Neuron (in vitro differentiated cells): Measurements from ENCODE around the gene PCSK1N.

Experiments used
- H2AFZ ChIP-seq: one replicate; pipeline ENCODE4 v1.6.1; 2013; ENCODE audit warnings: low read depth, mild to moderate bottlenecking, inconsistent platforms, low read length, moderate library complexity
- H3K27me3 ChIP-seq: one replicate; pipeline ENCODE4 v1.6.1; 2013; ENCODE audit warnings: low read length; ENCODE audit not compliant: insufficient read depth
- H3K36me3 ChIP-seq: one replicate; pipeline ENCODE4 v1.6.1; 2013; ENCODE audit warnings: low read length; ENCODE audit not compliant: insufficient read depth
- H3K4me1 ChIP-seq: one replicate; pipeline ENCODE4 v1.6.1; 2013; ENCODE audit warnings: low read length; ENCODE audit not compliant: insufficient read depth
- H3K4me3 ChIP-seq: 2 replicates; pipeline ENCODE4 v1.5.1; 2013; ENCODE audit warnings: mild to moderate bottlenecking, low read length, moderate library complexity
- H3K9me3 ChIP-seq: one replicate; pipeline ENCODE4 v1.6.1; 2013; ENCODE audit warnings: low read length

Gene PCSK1N

GRCh38 chrX:48815266-48815665 is 20.1 kb downstream of the PCSK1N start:
- H3K36me3 ChIP-seq, result peaks cover 27% of the 10 kb centered on the region
- H3K4me1 ChIP-seq, result no peaks in the 10 kb centered on the region
- no peaks in the 10 kb centered on the region for H3K27me3 ChIP-seq
- H2AFZ ChIP-seq, result no peak overlapping the region
- no peak overlapping the region for H3K4me3 ChIP-seq
- H3K9me3 ChIP-seq, result no peaks in the 10 kb centered on the region

GRCh38 chrX:48814722-48815121 is 20.7 kb downstream of the PCSK1N start:
- no peak overlapping the region for H3K4me3 ChIP-seq
- no peak overlapping the region for H2AFZ ChIP-seq
- H3K36me3 ChIP-seq, result peaks cover 22% of the 10 kb centered on the region
- H3K27me3 ChIP-seq, result no peaks in the 10 kb centered on the region
- H3K9me3 ChIP-seq, result no peaks in the 10 kb centered on the region
- no peaks in the 10 kb centered on the region for H3K4me1 ChIP-seq

GRCh38 chrX:48813644-48814043 is 21.8 kb downstream of the PCSK1N start:
- no peak overlapping the region for H3K4me3 ChIP-seq
- H3K9me3 ChIP-seq, result no peaks in the 10 kb centered on the region
- H3K27me3 ChIP-seq, result no peaks in the 10 kb centered on the region
- no peak overlapping the region for H2AFZ ChIP-seq
- H3K36me3 ChIP-seq, result peaks cover 22% of the 10 kb centered on the region
- no peaks in the 10 kb centered on the region for H3K4me1 ChIP-seq

- Histone ChIP-seq H3K36me3 (peaks cover 9% of the 10 kb centered on the region), H3K27me3 (no peaks in the 10 kb centered on the region), H3K4me1 (peaks cover 9% of the 10 kb centered on the region), H3K9me3 (no peaks in the 10 kb centered on the region), H2AFZ (no peak overlapping the region), H3K4me3 (no peak overlapping the region)
Observed at GRCh38 chrX:48806081-48806480, 29.3 kb downstream of the PCSK1N start.

- Histone ChIP-seq H2AFZ (peak overlapping the region; percentile 27), H3K4me1 (peaks cover 12% of the 10 kb centered on the region), H3K4me3 (peak overlapping the region; percentile 65), H3K9me3 (no peaks in the 10 kb centered on the region), H3K27me3 (no peaks in the 10 kb centered on the region), H3K36me3 (peaks cover 9% of the 10 kb centered on the region)
Observed at GRCh38 chrX:48802905-48803200, 32.6 kb downstream of the PCSK1N start.

- Histone ChIP-seq H3K4me3 (peak overlapping the region; percentile 65), H3K36me3 (peaks cover 9% of the 10 kb centered on the region), H2AFZ (peak overlapping the region; percentile 27), H3K27me3 (no peaks in the 10 kb centered on the region), H3K4me1 (peaks cover 12% of the 10 kb centered on the region), H3K9me3 (no peaks in the 10 kb centered on the region)
Observed at GRCh38 chrX:48802089-48802904, 33.1 kb downstream of the PCSK1N start.

GRCh38 chrX:48801280-48802088 is 33.9 kb downstream of the PCSK1N start, which contains the start of gene HDAC6:
TSS of gene HDAC6 (plus strand) at chrX:48802067. CDS start at chrX:48802693, 626 bp downstream.
- Histone ChIP-seq H3K27me3 (no peaks in the 10 kb centered on the region), H3K4me3 (peak within 1 kb of the TSS; percentile 68), H3K36me3 (peaks cover 9% of the 10 kb centered on the region), H2AFZ (peak within 1 kb of the TSS; percentile 63), H3K9me3 (no peaks in the 10 kb centered on the region), H3K4me1 (peaks cover 12% of the 10 kb centered on the region)

GRCh38 chrX:48800574-48801279 is 34.7 kb downstream of the PCSK1N start:
- Histone ChIP-seq H3K9me3 (no peaks in the 10 kb centered on the region), H2AFZ (peak overlapping the region; percentile 63), H3K27me3 (no peaks in the 10 kb centered on the region), H3K4me3 (peak overlapping the region; percentile 68), H3K4me1 (peaks cover 12% of the 10 kb centered on the region), H3K36me3 (peaks cover 9% of the 10 kb centered on the region)

GRCh38 chrX:48798318-48798717 is 37.1 kb downstream of the PCSK1N start:
- Histone ChIP-seq H3K4me1 (peaks cover 12% of the 10 kb centered on the region), H3K27me3 (no peaks in the 10 kb centered on the region), H3K9me3 (no peaks in the 10 kb centered on the region), H3K36me3 (peaks cover 3% of the 10 kb centered on the region), H2AFZ (no peak overlapping the region), H3K4me3 (no peak overlapping the region)

GRCh38 chrX:48794911-48795515 is 40.4 kb downstream of the PCSK1N start:
- Histone ChIP-seq H3K9me3 (no peaks in the 10 kb centered on the region), H3K4me1 (no peaks in the 10 kb centered on the region), H2AFZ (no peak overlapping the region), H3K27me3 (no peaks in the 10 kb centered on the region), H3K4me3 (no peak overlapping the region), H3K36me3 (no peaks in the 10 kb centered on the region)

GRCh38 chrX:48794340-48794910 is 41.0 kb downstream of the PCSK1N start:
- Histone ChIP-seq H3K27me3 (no peaks in the 10 kb centered on the region), H3K36me3 (no peaks in the 10 kb centered on the region), H2AFZ (no peak overlapping the region), H3K4me3 (no peak overlapping the region), H3K4me1 (no peaks in the 10 kb centered on the region), H3K9me3 (no peaks in the 10 kb centered on the region)

- Histone ChIP-seq H3K4me3 (no peak overlapping the region), H2AFZ (no peak overlapping the region), H3K36me3 (no peaks in the 10 kb centered on the region), H3K9me3 (no peaks in the 10 kb centered on the region), H3K27me3 (no peaks in the 10 kb centered on the region), H3K4me1 (no peaks in the 10 kb centered on the region)
Observed at GRCh38 chrX:48793935-48794334, 41.5 kb downstream of the PCSK1N start.
